GM12872 (cell line): ENCODE results near the gene GRIA4.

Experiments
- TF ChIP-seq, protein P1 (sequence below): IDR thresholded peaks from 3 replicates; pipeline ENCODE4 v1.5.1; 2011; ENCODE audit warnings: low read depth, mild to moderate bottlenecking, low read length, moderate library complexity; ENCODE audit not compliant: insufficient read depth

GRIA4 gene

DNA sequence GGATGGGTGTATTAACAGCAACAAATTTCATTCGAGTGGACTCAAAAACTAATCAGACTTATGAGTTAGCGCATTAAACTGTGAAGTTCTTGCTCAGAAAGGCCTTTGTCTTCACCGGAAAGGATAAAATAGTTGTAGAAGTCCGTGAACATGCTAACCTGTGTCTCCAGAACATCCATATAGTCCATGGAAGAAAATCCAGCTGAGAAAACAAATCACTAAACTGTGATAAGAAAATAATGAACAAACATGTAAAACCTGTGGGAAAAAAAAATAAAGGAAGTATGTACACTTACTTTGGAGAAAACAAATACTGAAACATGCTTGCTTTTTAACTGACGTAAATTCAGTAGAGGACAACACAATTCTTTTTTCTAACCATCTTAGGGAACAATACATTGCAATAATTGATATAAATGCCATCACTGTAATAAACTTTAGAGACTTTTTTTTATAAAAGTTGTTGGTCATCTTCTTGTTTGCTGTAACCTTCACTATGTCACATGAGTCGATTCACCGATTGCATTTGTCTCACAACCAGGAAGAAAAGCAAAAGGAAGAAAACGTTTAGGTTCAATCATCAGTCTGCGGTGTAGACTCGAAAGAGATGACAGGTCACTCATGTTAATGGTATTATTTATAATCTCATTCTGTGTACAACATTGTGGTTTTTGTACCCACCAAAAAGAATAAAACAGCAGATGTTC, 370.3 kb downstream of the GRIA4 start:
- TF ChIP-seq, protein P1, sequence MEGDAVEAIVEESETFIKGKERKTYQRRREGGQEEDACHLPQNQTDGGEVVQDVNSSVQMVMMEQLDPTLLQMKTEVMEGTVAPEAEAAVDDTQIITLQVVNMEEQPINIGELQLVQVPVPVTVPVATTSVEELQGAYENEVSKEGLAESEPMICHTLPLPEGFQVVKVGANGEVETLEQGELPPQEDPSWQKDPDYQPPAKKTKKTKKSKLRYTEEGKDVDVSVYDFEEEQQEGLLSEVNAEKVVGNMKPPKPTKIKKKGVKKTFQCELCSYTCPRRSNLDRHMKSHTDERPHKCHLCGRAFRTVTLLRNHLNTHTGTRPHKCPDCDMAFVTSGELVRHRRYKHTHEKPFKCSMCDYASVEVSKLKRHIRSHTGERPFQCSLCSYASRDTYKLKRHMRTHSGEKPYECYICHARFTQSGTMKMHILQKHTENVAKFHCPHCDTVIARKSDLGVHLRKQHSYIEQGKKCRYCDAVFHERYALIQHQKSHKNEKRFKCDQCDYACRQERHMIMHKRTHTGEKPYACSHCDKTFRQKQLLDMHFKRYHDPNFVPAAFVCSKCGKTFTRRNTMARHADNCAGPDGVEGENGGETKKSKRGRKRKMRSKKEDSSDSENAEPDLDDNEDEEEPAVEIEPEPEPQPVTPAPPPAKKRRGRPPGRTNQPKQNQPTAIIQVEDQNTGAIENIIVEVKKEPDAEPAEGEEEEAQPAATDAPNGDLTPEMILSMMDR = no peak

DNA sequence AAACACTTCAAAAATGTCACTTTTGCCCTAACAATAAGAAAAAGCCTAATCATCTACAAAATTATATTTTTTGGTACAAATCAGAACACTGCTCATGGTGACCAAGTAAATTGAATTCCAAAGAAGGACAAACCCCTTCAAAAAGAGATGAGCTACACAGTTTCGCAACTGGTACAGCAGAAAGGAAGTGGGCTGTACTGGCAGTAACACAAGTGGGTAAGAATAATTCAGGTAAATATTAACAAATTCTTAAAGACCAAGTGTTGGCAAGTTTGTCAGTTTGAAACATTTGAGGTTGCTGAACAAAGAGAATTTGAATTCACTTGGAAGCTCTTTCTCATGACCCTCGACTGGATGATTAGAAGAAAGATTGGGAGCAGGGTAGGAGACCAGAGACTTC, 376.7 kb downstream of the GRIA4 start:
- TF ChIP-seq, protein P1 = no peak

DNA sequence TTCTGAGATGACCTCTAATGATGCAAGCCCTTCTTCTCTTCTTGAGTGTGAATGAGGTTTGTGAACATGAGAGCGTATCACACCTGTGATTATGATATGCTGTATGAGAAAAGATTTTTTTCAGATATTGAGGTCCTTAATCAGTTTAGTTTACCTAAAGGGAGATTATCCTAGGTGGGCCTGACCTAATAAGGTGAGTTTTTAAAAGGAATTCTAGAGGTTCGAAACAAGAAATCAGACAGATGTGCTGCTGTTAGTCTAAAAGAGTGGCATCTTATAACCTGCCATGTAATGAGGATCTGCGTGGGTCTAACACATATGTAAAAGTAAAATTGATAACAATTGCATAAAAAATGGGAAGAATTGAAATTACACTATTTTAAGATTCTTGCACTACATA, 378.3 kb downstream of the GRIA4 start:
- TF ChIP-seq, protein P1 = no peak

DNA sequence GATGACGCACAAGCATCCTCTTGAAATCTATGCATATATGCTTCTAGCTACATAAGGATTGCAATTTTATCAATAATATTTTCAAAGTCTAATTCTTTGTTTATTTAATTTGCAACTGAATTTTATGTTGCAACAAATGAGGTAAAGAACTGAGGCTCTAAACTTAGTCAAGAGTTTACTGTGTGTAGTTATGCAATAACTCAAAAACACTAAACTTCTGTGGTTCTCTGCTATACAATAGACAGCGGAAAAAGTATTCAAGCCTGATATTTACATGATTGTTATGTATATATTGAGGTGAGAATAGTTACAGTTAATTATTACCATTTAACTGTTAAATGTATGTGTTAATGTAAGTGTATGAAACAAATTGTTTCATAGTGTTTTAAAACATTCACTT, 379.3 kb downstream of the GRIA4 start:
- TF ChIP-seq, protein P1 = no peak

DNA sequence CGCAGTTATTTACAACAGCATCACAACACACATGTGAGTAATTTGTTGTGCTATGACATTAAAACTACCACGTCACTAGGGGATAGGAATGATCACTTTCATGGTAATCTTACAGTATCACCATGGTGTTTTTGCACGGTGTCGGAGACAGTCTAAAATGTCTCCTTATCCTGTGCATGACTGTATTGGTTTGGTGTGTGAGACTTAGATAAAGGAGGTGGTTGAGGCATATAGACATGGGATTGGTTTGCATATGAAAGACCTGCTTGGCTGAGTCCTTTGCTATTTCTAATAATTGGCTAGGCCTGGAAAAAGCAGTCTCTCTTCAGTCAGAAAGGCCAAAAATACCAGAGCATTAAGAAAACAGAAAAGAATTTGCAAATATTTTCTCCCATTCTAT, 382.0 kb downstream of the GRIA4 start:
- TF ChIP-seq, protein P1 = no peak

DNA sequence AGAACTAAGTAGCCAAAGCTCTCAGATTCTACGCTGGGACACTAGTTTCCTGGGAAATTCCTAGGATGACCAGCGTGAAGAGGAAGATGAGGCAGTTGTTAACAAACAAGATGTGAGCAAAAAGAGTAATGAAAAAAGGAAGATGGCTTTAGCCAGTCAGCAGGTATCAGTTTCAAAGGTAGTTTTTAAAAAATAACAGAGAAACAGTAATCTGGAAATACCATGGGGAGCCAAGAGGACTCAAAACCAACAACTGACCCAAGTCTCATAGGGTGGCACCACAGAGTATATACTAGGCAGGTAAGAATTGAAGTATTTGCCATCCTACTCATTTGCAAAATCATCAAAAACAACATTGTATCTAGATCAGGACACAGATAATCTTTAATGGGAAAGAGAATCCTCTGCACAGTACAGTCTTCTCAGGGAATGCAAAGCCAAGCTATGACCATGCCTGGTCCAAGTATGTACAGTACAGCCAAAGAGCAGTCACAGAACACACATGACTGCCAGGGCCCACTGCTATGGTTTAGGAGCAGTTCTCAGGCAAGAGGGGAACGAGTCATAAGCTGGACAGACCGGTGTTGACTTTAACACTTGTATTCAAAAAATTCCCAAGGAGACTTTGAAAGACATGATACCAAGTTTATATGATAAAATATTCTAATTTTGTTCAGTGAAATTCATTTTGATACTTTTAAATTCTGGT, 391.6 kb downstream of the GRIA4 start:
- TF ChIP-seq, protein P1 = no peak

DNA sequence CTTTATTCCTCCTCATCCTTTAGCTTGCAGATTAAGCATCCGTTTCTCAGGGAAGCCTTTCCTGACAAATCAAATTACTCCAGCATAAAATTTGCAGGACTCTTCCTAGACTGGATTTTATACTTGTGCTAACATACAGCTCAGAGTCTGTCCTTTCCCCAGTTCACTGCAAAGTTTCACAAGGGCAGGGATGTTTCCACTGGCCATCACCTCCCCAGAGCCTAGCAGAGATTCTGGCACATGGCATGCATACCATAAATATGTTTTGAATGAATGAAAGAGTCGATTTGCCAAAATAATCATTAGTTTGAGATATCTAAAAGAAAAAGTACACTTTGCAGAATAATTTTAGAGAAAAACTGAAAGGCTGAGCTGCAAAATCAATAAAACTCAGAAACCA, 401.6 kb downstream of the GRIA4 start:
- TF ChIP-seq, protein P1 = no peak
